NCI-H510A treated with DMSO at 0.1 percent for 48 hours (cell line): ENCODE measurements around the gene FLT3.
A peak's percentile ranks its signal among the peaks of the same experiment; 100 is the strongest.
"Not testable (repeated sequence)": the region's sequence is repeated elsewhere in the genome, so short reads cannot be mapped to it uniquely, and the experiment has no call there.

Source experiments
- DNase-seq: peaks from one replicate; lab custom pipeline; 2025; lab: John Stamatoyannopoulos, UW

The FLT3 gene

GRCh38 chr13:28100150-28101121 lies at the start of gene FLT3:
Gene FLT3 (minus strand): TSS chr13:28100576. CDS start chr13:28100510, 66 bp downstream.
- DNase-seq = peak; percentile 52

GRCh38 chr13:28147495-28147894 lies 47.1 kb upstream of the FLT3 start:
- peak; percentile 7 for DNase-seq

GRCh38 chr13:28145049-28145448 lies 44.7 kb upstream of the FLT3 start:
- DNase-seq = no peak

GRCh38 chr13:28141542-28141941 lies 41.2 kb upstream of the FLT3 start:
- DNase-seq = peak; percentile 10

GRCh38 chr13:28140433-28141125 lies 40.2 kb upstream of the FLT3 start:
- no peak for DNase-seq

- peak; percentile 51 for DNase-seq
Measured at GRCh38 chr13:28138756-28139470, 38.5 kb upstream of the FLT3 start.

GRCh38 chr13:28138012-28138755 lies 37.8 kb upstream of the FLT3 start, which contains the start of gene PAN3:
Gene PAN3 (plus strand): TSS chr13:28138545. CDS start chr13:28138658, 113 bp downstream.
- DNase-seq = peak; percentile 83

- peak; percentile 56 for DNase-seq
Measured at GRCh38 chr13:28137596-28137995, 37.2 kb upstream of the FLT3 start.

- DNase-seq = peak; percentile 5
Measured at GRCh38 chr13:28136916-28137315, 36.5 kb upstream of the FLT3 start.

- DNase-seq = no peak
Measured at GRCh38 chr13:28131646-28132045, 31.3 kb upstream of the FLT3 start.

- DNase-seq = no peak
Measured at GRCh38 chr13:28129911-28130693, 29.7 kb upstream of the FLT3 start.

GRCh38 chr13:28128926-28129325 lies 28.6 kb upstream of the FLT3 start:
- no peak for DNase-seq

GRCh38 chr13:28128030-28128429 lies 27.7 kb upstream of the FLT3 start:
- no peak for DNase-seq

GRCh38 chr13:28121224-28121623 lies 20.8 kb upstream of the FLT3 start:
- DNase-seq = no peak

GRCh38 chr13:28120317-28120716 lies 19.9 kb upstream of the FLT3 start:
- DNase-seq = no peak

- DNase-seq = no peak
Measured at GRCh38 chr13:28117689-28118377, 17.5 kb upstream of the FLT3 start.

- DNase-seq = no peak
Measured at GRCh38 chr13:28116736-28117135, 16.4 kb upstream of the FLT3 start.

- DNase-seq = no peak
Measured at GRCh38 chr13:28110414-28110813, 10.0 kb upstream of the FLT3 start.

- DNase-seq = no peak
Measured at GRCh38 chr13:28106976-28107375, 6.6 kb upstream of the FLT3 start.

- not testable (repeated sequence) for DNase-seq
Measured at GRCh38 chr13:28101886-28102285, 1.5 kb upstream of the FLT3 start.
